SK-N-MC (cell line): ENCODE results near the gene TELO2.

Source experiments
- EZH2 ChIP-seq: fragments of 200-600 bp; sonication (generic); IDR thresholded peaks from one replicate; pipeline ENCODE4 v1.6.1; 2017; ENCODE audit warnings: antibody characterized with exemption
- POLR2AphosphoS5 ChIP-seq: IDR thresholded peaks from 2 replicates; pipeline ENCODE4 v1.6.1; 2012; ENCODE audit warnings: mild to moderate bottlenecking, low read depth, low read length, borderline replicate concordance

GRCh38 chr16:1538804-1539520 is 45.8 kb downstream of the TELO2 start:
- TF ChIP-seq POLR2AphosphoS5 (no peak), EZH2 (no peak)
